Measurements from ENCODE around the gene IRF2BP2.

- no peak for TF ChIP-seq GLIS3 (CRISPR knock-in tag; IDR thresholded peaks at IDR 0.05)
- TF ChIP-seq CSRNP3 (CRISPR knock-in tag; IDR thresholded peaks at IDR 0.05) = no peak
- TF ChIP-seq SNAI2 (CRISPR knock-in tag; IDR thresholded peaks at IDR 0.05) = no peak
- TF ChIP-seq ZNF8 (CRISPR knock-in tag; IDR thresholded peaks at IDR 0.05) = no peak
- TF ChIP-seq ZNF565 (CRISPR knock-in tag; conservative IDR thresholded peaks at IDR 0.05; ENCODE audit: low read depth) = no peak
- TF ChIP-seq TCF4 (CRISPR knock-in tag; IDR thresholded peaks at IDR 0.05; ENCODE audit: borderline replicate concordance) = no peak
- TF ChIP-seq PATZ1 (CRISPR knock-in tag; IDR thresholded peaks at IDR 0.05; ENCODE audit: borderline replicate concordance) = no peak
- TF ChIP-seq ZFP30 (CRISPR knock-in tag; IDR thresholded peaks at IDR 0.05) = no peak
- TF ChIP-seq ARNTL (CRISPR knock-in tag; IDR thresholded peaks at IDR 0.05; ENCODE audit: borderline replicate concordance, low read depth) = no peak
These were observed 49.6 kb upstream of the IRF2BP2 start for GRCh38 chr1:234659538-234659937.

Measured in SK-N-SH treated with all-trans-retinoic acid at 6 μM for 48 hours (cell line).